HG02571 (cell line): ENCODE data around the gene NDUFV2.
"Not testable (repeated sequence)": the region's sequence is repeated elsewhere in the genome, so short reads cannot be mapped to it uniquely, and the experiment has no call there.

Experiments used
- ATAC-seq: cut with Tn5 transposase; IDR thresholded peaks from one replicate; pipeline ENCODE4 v1.9.1; 2021; ENCODE audit warnings: mild to moderate bottlenecking, moderate library complexity; ENCODE audit not compliant: unreplicated experiment

Gene NDUFV2

DNA sequence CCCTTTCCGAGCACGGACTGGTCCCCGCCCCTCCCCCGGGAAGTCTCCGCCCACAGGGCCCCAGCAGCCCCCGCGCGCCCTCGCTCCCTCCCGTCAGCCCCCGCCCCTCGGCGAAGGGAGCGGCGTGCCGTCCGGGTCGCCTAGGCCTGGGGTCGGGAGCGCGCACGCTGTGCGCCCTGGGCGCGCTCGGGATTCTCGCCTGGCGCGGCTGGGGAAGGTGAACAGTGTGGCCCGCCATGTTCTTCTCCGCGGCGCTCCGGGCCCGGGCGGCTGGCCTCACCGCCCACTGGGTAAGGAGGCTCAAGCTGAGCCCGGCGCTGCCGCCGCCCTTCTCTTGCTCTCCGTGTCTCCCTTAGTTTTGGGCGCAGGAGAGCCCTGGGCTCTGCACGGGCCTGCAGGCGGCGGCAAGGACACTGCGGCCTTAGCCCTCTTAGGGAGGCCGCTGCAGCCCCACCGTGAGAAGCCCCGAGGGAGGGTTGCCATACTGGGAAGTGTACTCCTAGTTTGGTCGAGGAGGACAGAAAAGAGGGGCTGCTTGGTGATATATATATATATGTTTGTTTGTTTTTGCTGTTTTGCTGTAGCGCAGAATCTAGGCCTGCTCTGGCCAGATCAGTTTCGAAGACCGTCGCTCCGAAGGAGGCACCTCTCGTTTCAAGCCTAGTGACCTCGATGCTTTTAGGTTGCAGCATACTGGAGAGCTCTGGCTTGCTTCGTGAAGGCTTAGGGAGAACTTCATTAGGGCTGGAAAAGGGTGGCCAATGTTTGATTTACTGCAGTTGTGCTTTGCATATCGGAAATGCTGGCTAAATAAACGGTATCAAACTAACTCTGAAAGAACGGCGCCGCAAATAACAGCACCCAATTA lies at the start of gene NDUFV2:
Gene NDUFV2 (plus strand): TSS at position 192 of the 868 bp plus-strand sequence. CDS start 45 bp downstream, at position 237.
- peak; percentile 89 for ATAC-seq

DNA sequence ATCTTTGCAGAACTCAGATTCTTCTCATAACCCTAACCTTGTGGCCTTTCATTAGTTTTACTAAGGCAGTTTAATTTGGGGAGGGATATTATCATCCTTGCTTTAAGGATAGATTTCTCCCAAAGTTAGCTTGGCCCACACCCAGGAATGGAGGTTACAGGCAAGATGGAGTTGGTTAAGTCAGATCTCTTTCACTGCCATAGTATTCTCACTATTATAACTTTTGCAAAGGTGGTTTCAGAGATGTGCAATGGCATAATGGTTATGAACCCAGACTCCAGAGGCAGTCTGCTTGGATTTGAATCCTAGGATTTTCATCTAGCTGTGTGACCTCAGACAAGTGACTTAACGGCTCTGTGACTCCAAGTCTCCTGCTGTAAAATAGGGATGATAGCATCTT lies 48.7 kb upstream of the NDUFV2 start:
- ATAC-seq = no peak

DNA sequence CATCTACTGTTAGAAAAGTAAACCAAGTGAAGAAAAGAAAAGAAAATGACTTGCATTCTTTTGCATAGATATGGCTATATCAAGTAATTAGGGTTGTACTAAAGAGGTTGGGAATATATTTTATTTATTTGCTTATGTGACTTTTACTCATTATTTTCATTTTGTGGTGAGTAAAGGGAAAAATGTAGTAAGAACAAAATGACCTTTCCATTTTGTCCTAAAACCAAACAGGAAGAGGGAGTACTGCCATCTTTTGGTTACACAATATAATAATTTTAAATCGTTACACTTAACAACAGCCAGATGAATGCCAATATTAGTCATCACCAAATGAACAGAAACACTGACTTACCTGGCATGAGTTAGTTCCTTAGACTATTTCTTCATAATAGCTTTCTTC lies 47.3 kb upstream of the NDUFV2 start:
- no peak for ATAC-seq

DNA sequence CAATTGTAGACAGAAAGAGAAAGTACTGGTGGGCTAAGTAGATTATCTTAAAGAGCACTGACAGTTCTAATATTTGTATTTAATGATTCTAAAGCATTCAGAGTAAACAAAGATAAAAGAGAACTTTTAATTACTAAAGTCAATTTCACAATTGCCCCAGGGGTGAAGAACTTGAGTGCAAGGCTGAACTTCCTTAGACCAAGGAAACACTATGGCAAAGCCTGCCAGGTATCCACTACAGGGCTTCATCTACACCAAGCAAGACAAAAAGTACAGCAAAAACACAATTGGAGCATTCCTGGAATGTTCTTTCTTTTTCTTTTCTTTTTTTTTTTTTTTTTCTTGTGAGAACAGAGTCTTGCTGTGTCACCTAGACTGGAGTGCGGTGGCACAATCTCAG lies 46.9 kb upstream of the NDUFV2 start:
- ATAC-seq = no peak

DNA sequence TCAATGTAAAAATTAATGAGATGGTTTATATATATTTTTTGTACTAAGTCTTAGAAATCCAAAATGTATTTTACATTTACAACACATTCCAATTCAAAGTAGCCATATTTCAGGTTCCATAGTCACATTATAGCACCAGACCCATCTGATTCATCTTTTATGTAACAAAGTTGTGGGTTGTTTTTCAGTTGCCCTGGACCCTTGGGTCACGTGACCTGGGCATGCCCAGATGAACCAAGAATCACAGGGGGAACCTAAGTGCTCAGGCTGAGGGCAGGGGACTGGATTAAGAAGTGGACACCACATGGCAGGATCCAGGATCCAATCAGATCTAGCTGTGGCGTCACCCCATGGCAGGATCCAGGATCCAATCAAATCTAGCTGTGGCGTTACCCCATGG lies 44.9 kb upstream of the NDUFV2 start:
- ATAC-seq = no peak

DNA sequence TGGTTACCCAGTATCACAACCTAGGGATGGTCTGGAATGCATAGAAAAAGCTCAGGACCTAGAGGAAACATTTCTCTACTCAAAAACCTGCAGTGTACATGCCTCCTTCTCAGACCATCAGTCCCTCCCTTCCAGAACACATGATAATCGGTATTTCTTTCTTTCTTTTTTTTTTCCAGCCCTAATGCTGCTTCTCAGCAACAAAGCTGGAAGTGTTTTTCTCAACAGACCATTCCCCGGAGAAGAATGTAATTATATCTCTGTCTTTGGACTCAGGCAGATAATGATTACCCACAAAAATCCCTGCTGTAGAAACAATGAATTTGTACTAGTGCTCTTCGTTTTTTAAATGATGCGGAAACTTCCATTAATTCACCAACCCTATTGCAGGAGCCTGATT lies 44.1 kb upstream of the NDUFV2 start:
- no peak for ATAC-seq

DNA sequence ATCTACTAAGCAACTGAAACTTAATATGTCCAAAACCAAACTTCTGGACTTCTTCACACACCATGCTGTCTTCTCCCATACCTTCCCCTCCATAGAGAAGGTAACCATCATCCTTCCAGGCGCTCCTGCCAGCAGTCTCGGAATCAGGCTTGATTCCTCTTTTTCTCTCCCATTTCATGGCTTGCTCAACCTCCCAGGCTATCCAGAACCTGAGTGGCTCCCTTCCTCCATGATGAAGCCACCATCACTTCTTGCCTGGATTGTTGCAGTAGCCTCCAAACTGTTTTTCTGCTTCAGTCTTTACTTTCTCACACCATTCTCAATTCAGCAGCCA lies 40.1 kb upstream of the NDUFV2 start:
- ATAC-seq = no peak

DNA sequence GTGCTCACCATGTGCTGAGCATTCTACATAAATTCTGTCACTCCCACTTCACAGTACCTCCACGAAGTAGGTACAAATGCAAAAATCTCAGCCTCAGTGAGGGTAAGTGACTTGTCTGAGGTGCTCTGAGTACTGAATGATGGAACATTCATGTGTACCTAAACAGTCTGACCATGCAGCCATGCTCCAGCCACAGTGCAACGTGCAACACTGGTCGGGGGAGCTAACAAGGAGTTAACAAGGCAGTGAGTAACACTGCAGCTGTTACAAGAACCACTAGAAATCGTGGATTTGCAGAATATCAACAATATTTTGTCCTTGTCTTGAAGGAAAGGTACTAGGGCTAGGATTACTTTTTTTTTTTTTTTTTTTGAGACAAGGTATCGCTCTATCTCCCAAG lies 36.6 kb upstream of the NDUFV2 start:
- no peak for ATAC-seq

DNA sequence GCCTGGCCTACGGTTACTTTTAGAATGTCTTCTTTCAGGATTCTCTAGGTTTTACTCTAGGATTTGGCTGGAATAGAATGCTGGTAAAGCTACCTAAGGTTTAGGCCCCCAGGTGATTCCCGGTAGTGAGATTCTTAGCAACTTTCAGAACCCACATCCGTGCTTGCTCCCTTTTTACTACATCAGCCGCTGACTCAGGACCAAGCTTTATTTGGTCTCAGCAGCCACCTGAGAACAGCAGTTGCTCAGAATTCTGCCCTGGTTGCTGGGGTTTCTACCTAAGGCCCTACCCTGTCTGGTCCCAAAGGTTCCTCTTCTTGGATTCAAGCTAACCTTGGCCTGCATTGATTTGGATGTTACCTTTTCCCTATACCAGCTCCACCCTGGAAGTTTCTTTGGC lies 36.1 kb upstream of the NDUFV2 start:
- ATAC-seq = peak; percentile 32

DNA sequence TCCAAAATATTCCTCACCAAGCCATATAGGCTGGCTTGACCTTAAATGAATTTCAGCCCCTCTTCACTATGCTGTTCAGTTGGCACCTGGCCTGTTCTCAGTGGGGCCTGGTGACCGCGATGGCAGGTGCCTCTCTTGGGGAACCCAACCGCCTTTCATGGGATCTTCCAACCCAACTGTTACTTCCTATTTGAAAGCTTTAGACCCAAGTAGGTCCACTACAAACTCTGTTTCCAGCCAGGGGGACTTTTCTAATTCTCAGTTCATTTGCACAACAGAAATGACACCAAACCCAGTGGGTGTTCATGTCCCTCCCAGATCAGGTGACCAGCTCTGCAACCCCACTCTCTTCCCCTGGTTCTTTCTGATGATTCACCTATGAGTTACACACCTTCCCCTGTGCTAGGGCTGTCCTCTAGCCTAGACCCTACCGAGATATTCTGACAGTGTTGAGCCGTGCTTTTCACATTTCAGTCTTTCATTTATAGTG lies 35.6 kb upstream of the NDUFV2 start:
- ATAC-seq = peak; percentile 56

DNA sequence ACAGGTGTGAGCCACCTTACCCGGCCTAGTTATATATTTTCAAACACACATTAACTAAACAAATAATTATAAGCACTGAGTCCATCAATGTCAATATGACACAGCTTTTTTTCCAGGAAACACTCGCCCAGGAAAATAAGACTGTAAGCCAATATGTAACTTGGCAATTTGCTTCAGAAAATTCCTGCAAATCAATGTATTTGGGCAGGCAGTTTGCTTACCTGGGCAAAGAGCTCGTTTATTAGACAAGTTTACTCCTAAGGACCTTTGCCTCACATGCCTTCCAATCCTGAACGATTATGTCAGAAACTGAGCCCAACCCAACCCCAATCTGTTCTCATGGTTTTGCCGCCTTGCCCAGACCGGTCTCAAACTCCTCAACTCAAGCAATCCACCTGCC lies 34.7 kb upstream of the NDUFV2 start:
- no peak for ATAC-seq

DNA sequence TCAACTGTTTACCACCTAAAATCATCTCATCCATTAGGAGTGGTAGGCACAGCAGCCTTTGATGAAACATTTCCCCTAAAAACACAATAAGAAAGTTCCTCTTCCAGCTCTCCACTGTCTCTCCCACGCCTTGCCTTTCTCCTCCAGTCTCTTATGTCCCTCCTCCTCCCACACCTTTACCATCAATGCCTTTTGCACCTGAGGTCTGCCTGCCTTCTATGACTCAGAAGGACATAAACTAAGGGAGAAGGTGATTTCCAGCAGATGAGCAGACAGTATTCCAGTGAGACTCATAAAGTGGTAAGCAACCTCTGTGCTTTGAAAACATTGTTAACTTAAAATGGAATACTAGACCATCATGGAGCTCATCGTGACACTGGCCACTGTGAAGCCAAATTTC lies 34.2 kb upstream of the NDUFV2 start:
- ATAC-seq = no peak

DNA sequence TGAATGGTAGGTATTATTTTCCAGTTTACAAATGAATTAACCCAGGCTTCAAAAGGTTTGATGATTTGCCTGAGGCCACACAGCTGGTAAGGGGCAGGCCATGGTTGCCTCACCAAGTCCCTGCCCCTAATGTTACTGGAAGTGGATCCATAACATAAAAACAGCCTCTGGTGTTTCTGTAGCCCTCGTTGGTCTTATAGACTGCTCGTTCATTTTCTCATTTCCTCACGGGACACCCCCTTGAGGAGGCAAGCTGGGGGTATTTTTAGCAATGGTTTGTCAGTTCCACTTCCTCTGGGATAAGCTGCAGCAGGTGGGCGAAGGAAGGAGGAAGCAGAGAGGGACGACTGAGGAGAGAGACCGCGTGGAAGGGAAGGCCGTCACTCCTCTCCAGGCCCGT lies 32.9 kb upstream of the NDUFV2 start:
- no peak for ATAC-seq

DNA sequence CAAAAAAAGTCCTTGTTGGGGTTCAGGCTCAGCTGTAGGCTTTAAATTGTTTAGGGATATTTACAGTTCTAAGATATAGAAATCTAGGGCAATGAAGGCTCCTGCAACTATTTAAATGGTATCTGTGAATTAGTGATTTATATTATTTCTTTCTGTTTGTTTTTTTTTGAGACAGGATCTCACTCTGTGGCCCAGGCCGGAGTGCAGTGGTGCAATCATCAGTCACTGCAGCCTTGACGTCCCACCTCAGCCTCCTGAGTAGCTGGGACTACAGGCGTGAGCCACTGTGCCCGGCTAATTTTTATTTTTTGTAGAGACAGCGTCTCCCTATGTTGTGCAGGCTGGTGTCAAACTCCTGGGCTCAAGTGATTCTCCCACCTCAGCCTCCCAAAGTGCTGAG lies 32.3 kb upstream of the NDUFV2 start:
- ATAC-seq = no peak

DNA sequence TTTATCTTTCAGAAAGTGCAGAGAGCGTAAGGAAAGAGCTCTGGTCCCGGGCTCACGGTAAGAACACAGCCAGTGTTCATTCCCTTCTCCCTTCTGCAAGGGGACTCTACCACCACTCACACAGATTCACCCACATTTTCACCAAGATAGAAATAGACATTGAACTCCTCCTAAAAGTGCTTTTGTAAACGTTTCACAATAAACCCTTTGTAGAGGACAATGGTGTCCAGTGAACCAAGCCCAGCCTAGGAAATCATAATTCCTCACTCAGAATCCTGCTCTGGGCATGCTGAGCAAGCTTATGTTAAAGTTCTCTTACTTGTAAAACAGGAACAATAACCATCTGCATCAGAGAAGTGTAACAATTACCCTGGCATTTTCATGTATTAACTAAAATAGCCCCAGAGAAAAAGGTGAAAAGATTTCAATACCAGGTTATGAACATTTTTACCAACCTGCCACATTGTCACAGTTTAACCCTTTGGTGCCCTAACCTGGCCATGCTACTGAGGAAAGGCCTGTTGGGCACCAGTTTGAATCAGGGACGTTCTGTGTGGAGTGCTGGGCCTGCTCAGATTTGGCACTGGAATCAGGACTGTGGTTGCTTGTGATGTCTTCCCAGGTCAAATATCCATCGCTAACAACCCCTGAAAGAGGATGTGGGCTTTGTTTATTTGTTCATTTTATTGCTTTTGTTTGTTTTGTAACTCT lies 22.5 kb upstream of the NDUFV2 start:
- ATAC-seq = no peak

DNA sequence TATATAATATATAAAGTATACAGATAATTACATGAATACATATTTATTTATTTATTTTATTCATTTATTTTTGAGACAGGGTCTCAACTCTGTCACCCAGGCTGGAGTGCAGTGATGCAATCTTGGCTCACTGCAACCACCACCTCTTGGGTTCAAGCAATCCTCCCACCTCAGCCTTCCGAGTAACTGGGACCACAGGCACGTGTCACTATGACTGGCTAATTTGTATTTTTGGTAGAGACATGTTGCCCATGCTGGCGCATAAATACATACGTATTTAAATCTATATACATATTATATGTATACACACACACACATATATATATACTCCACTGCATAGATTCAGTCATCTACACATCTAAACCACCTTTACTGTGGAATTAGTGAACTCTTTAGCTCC lies 20.6 kb upstream of the NDUFV2 start:
- no peak for ATAC-seq

DNA sequence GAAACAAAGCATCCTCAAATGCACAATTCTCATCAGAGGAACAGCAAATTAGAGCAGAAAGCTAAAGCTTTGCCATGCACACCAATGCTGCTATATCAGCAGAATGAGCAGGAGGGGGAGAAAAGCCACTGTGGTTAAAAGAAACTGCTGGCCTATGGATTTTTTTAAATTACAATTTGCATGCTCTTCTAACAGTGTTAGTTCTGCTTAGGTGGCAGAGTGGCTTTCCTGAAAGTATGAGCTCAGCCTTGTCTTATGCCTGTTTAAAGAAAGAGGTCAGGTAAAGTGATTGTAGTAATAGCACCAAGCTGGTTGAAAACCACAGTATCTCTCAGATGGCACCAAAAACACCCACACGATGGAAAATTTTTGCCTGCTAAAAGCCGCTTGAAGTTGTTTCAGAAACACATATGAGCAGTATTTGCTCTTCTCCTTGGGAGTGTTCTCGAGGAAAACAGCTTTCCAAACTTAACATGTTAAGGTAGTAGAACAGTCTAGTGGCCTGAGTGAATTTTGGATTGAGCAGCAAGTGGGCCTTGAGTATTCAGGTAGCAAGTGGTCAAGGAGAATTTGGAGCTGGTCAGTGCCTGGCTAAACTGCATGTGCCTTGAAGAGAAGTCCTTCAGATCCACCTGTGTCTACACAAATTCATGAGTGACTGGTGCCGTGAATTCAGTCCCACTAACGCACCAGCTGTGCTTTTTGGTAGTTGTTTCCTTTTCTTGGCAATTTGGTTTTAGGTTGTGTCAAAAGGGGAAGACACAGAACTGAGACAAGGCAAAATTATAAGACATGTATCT lies 19.6 kb upstream of the NDUFV2 start:
- ATAC-seq = peak; percentile 90

DNA sequence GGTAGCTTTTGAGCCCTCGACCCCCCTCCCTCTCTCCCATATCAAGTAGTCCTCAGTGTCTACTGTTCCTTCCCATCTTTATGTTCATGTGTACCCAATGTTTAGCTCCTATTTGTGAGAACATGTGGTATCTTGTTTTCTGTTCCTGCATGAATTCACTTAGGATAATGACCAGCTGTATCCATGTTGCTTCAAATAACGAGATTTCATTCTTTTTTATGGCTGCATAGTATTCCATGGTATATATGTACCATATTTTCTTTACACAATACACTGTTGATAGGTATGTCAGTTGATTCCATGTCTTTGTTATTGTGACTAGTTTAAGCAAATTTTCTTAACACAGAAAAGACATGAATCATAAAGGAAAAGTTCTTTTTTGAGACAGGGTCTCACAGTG lies 16.5 kb upstream of the NDUFV2 start:
- no peak for ATAC-seq

DNA sequence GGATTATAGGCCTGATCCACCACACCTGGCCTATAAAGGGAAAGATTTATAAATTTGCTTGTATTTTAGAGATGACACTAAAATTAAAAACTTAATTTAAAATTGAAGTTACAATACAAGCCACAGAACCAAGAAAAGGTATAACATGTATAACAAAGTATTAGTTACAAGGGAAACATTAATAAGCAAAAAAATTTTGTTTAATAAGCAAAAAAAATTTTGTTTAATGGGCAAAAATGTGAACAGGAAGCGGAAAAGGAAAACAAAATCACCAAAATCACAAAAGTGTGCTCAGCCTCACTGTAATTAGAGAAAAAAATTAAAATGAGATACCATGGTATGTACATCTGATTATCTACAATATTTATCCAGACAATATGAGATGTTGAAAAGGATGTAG lies 15.9 kb upstream of the NDUFV2 start:
- no peak for ATAC-seq

DNA sequence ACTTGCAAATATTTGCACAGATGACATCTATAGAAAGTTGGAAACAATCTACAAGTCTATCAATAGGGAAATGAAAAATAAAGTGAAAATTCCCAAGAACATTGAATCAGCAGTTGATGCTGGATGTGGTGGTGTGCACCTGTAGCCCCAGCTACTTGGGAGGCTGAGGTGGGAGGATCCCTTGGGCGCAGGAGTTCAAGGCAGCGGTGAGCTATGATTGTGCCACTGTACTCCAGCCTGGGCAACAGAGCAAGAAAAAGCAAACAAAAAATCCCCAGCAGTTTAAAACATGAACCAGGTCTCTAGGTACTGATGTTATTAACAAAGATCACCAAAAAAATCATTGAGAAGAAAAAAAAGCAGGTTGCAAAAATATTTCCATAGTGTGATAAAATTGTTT lies 15.4 kb upstream of the NDUFV2 start:
- no peak for ATAC-seq

DNA sequence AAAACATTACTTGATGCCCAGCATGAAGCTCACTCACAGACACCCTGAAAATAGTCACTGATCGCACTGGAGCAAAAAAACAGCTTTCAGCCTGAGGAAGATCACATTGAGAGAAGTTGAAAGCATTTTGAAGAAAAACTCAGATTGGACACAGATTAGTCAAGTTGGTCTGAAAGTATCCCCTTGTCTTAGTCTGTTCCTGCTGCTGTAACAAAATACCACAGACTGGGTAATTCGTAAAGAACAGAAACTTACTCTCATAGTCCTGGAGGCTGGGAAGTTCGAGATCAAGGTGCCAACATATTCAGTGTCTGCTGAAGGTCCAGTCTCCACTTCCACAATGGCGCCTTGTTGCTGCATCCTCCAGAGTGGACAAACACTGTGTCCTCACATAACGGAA lies 14.2 kb upstream of the NDUFV2 start:
- no peak for ATAC-seq

DNA sequence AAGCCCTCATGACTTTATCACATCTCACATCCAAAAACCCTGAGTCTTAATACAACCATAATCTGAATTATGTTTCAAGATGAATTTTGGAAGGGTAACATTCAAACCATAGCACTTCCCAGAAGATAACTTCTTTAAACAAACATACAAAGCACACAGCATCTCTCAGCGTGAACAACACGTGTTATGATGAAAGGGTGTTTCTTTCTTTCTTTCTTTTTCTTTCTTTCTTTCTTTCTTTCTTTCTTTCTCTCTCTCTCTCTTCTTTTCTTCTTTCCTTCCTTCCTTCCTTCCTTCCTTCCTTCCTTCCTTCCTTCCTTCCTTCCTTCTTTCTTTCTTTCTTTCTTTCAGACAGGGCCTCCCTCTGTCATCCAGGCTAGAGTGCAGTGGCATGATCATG lies 13.8 kb upstream of the NDUFV2 start:
- ATAC-seq = not testable (repeated sequence)
